ENCODE data around the gene NISCH.

The NISCH gene

GRCh38 chr3:52470920-52471319 lies 15.5 kb downstream of the NISCH start:
- Histone ChIP-seq H3K4me3 (ENCODE audit: low read length, poor library complexity, severe bottlenecking) (no peak overlapping the region), H3K4me2 (ENCODE audit: low read depth, low read length, poor library complexity, severe bottlenecking) (no peak overlapping the region), H4K20me1 (ENCODE audit: insufficient read depth, low read length, poor library complexity, severe bottlenecking) (no peaks in the 10 kb centered on the region), H3F3A (ENCODE audit: low read depth) (no peaks in the 10 kb centered on the region), H3K9ac (ENCODE audit: low read depth, low read length, poor library complexity, severe bottlenecking) (no peak overlapping the region), H2AFZ (ENCODE audit: low read length) (no peak overlapping the region), H3K27me3 (ENCODE audit: insufficient read depth, low read length, poor library complexity, severe bottlenecking) (no peaks in the 10 kb centered on the region), H3K36me3 (ENCODE audit: insufficient read depth, low read length) (peaks cover 64% of the 10 kb centered on the region; the same call in 1 of the 2 replicates), H3K79me2 (ENCODE audit: insufficient read depth, low read length) (peaks cover 20% of the 10 kb centered on the region), H3K9me3 (ENCODE audit: insufficient read depth, low read depth, low read length) (no peaks in the 10 kb centered on the region), H3K4me1 (ENCODE audit: insufficient read depth, low read length, poor library complexity, severe bottlenecking) (no peaks in the 10 kb centered on the region), H3K9me2 (replicated peaks; ENCODE audit: low read depth, low read length) (no peaks in the 10 kb centered on the region)
- TF ChIP-seq CTCF (conservative IDR thresholded peaks at IDR 0.05; ENCODE audit: low read length) (no peak), EZH2phosphoT487 (IDR thresholded peaks at IDR 0.05; ENCODE audit: borderline replicate concordance) (no peak)

GRCh38 chr3:52471371-52472238 lies 16.2 kb downstream of the NISCH start:
- peaks cover 13% of the 10 kb centered on the region for H3K79me2 ChIP-seq (ENCODE audit: insufficient read depth, low read length)
- no peaks in the 10 kb centered on the region for H3K9me3 ChIP-seq (ENCODE audit: insufficient read depth, low read depth, low read length)
- H3K9me2 ChIP-seq (replicated peaks; ENCODE audit: low read depth, low read length): no peaks in the 10 kb centered on the region
- H3K4me3 ChIP-seq (ENCODE audit: low read length, poor library complexity, severe bottlenecking): no peak overlapping the region
- no peaks in the 10 kb centered on the region for H3K27me3 ChIP-seq (ENCODE audit: insufficient read depth, low read length, poor library complexity, severe bottlenecking)
- H3F3A ChIP-seq (ENCODE audit: low read depth): no peaks in the 10 kb centered on the region
- no peaks in the 10 kb centered on the region for H4K20me1 ChIP-seq (ENCODE audit: insufficient read depth, low read length, poor library complexity, severe bottlenecking)
- peaks cover 64% of the 10 kb centered on the region; the same call in 1 of the 2 replicates for H3K36me3 ChIP-seq (ENCODE audit: insufficient read depth, low read length)
- H2AFZ ChIP-seq (ENCODE audit: low read length): no peak overlapping the region
- no peak overlapping the region for H3K4me2 ChIP-seq (ENCODE audit: low read depth, low read length, poor library complexity, severe bottlenecking)
- no peaks in the 10 kb centered on the region for H3K4me1 ChIP-seq (ENCODE audit: insufficient read depth, low read length, poor library complexity, severe bottlenecking)
- H3K9ac ChIP-seq (ENCODE audit: low read depth, low read length, poor library complexity, severe bottlenecking): no peak overlapping the region
- no peak for TF ChIP-seq EZH2phosphoT487 (IDR thresholded peaks at IDR 0.05; ENCODE audit: borderline replicate concordance)
- peak; percentile 48 for TF ChIP-seq CTCF (conservative IDR thresholded peaks at IDR 0.05; ENCODE audit: low read length)

GRCh38 chr3:52472239-52473000 lies 17.0 kb downstream of the NISCH start:
- no peaks in the 10 kb centered on the region for H3K9me3 ChIP-seq (ENCODE audit: insufficient read depth, low read depth, low read length)
- peaks cover 67% of the 10 kb centered on the region; the same call in 1 of the 2 replicates for H3K36me3 ChIP-seq (ENCODE audit: insufficient read depth, low read length)
- no peak overlapping the region for H2AFZ ChIP-seq (ENCODE audit: low read length)
- H3K4me2 ChIP-seq (ENCODE audit: low read depth, low read length, poor library complexity, severe bottlenecking): no peak overlapping the region
- H3K79me2 ChIP-seq (ENCODE audit: insufficient read depth, low read length): peaks cover 7% of the 10 kb centered on the region; the same call in 1 of the 2 replicates
- H3K4me3 ChIP-seq (ENCODE audit: low read length, poor library complexity, severe bottlenecking): no peak overlapping the region
- no peaks in the 10 kb centered on the region for H3K27me3 ChIP-seq (ENCODE audit: insufficient read depth, low read length, poor library complexity, severe bottlenecking)
- no peaks in the 10 kb centered on the region for H3K9me2 ChIP-seq (replicated peaks; ENCODE audit: low read depth, low read length)
- H4K20me1 ChIP-seq (ENCODE audit: insufficient read depth, low read length, poor library complexity, severe bottlenecking): no peaks in the 10 kb centered on the region
- TF ChIP-seq EZH2phosphoT487 (IDR thresholded peaks at IDR 0.05; ENCODE audit: borderline replicate concordance) (no peak), CTCF (conservative IDR thresholded peaks at IDR 0.05; ENCODE audit: low read length) (no peak)
- no peaks in the 10 kb centered on the region for H3K4me1 ChIP-seq (ENCODE audit: insufficient read depth, low read length, poor library complexity, severe bottlenecking)
- no peak overlapping the region for H3K9ac ChIP-seq (ENCODE audit: low read depth, low read length, poor library complexity, severe bottlenecking)
- H3F3A ChIP-seq (ENCODE audit: low read depth): no peaks in the 10 kb centered on the region
